Skeletal muscle tissue (tissue), 4 donors: ENCODE results near the gene TPPP2. TPM values are rescaled to one million over a fixed set of nuclear protein-coding genes. Genes with fewer than 3 reads are reported as not detected.

Experiments used
- H3K27ac ChIP-seq: one replicate; pipeline ENCODE4 v1.7.0; 2013; ENCODE audit warnings: mild to moderate bottlenecking, low read depth, low read length, inconsistent platforms
- H3K27me3 ChIP-seq, 3 donors: one replicate each; pipeline ENCODE4 v1.7.0; 2013; ENCODE audit warnings: low read length in 3 of 3; ENCODE audit not compliant: control insufficient read depth in 3 of 3, insufficient read depth in 3 of 3
- H3K36me3 ChIP-seq, 3 donors: one replicate each; pipeline ENCODE4 v1.7.0; 2013; ENCODE audit warnings: low read length in 3 of 3; ENCODE audit not compliant: control insufficient read depth in 3 of 3, insufficient read depth in 3 of 3
- H3K4me1 ChIP-seq, 3 donors: one replicate each; pipeline ENCODE4 v1.7.0; 2013; ENCODE audit warnings: low read length in 3 of 3, mild to moderate bottlenecking in 3 of 3; ENCODE audit not compliant: control insufficient read depth in 3 of 3, insufficient read depth in 3 of 3
- H3K4me3 ChIP-seq, 3 donors: one replicate each; pipeline ENCODE4 v1.7.0; 2013; ENCODE audit warnings: low read length in 3 of 3
- H3K9ac ChIP-seq, 3 donors: one replicate each; pipeline ENCODE4 v1.7.0; 2013; ENCODE audit warnings: low read length in 3 of 3, mild to moderate bottlenecking in 3 of 3, moderate library complexity in 2 of 3, low read depth in 1 of 3
- H3K9me3 ChIP-seq, 3 donors: one replicate each; pipeline ENCODE4 v1.7.0; 2013; ENCODE audit warnings: low read length in 3 of 3; ENCODE audit not compliant: control insufficient read depth in 3 of 3
- total RNA-seq: library from RNA; depleted of rRNA; stranded (reverse); fragments of >200 nt; gene quantifications from one replicate; pipeline ENCODE4 v1.2.3, GENCODE V29; 2014
- donor health status: Osteomylitis.

The TPPP2 gene
- total RNA-seq, 1 donor from 2014 or later, result not detected

GRCh38 chr14:21015312-21015711 lies 14.7 kb upstream of the TPPP2 start:
- Histone ChIP-seq H3K4me3 (peak overlapping the region in 2 of 3 donors; percentile 0 to 30), H3K9ac (peak overlapping the region in 1 of 3 donors; percentile 18), H3K27me3 (no peaks in the 10 kb centered on the region), H3K36me3 (peaks cover 36% of the 10 kb centered on the region in 3 donors), H3K27ac (peak overlapping the region; percentile 43), H3K4me1 (peaks cover 48 to 58% (median 48%) of the 10 kb centered on the region in 3 donors), H3K9me3 (no peaks in the 10 kb centered on the region)

GRCh38 chr14:21016413-21017190 lies 13.4 kb upstream of the TPPP2 start:
- peak overlapping the region in 1 of 3 donors; percentile 27 for H3K9ac ChIP-seq
- H3K4me3 ChIP-seq, result no peak overlapping the region
- H3K36me3 ChIP-seq, result peaks cover 48 to 49% (median 49%) of the 10 kb centered on the region in 3 donors
- peaks cover 60 to 71% (median 61%) of the 10 kb centered on the region in 3 donors for H3K4me1 ChIP-seq
- no peaks in the 10 kb centered on the region for H3K27me3 ChIP-seq
- H3K9me3 ChIP-seq, result no peaks in the 10 kb centered on the region
- no peak overlapping the region for H3K27ac ChIP-seq

- Histone ChIP-seq H3K4me3 (peak overlapping the region in 1 of 3 donors; percentile 10), H3K27me3 (no peaks in the 10 kb centered on the region), H3K27ac (peak overlapping the region; percentile 32), H3K4me1 (peaks cover 71 to 82% (median 71%) of the 10 kb centered on the region in 3 donors), H3K9ac (peak overlapping the region in 2 of 3 donors; percentile 15 to 42), H3K9me3 (no peaks in the 10 kb centered on the region), H3K36me3 (peaks cover 54 to 60% (median 59%) of the 10 kb centered on the region in 3 donors)
Measured at GRCh38 chr14:21017528-21018245, 12.3 kb upstream of the TPPP2 start.

GRCh38 chr14:21018286-21018685 lies 11.7 kb upstream of the TPPP2 start:
- Histone ChIP-seq H3K27me3 (no peaks in the 10 kb centered on the region), H3K9me3 (no peaks in the 10 kb centered on the region), H3K27ac (peak overlapping the region; percentile 32), H3K4me1 (peaks cover 76 to 88% (median 77%) of the 10 kb centered on the region in 3 donors), H3K4me3 (peak overlapping the region in 1 of 3 donors; percentile 10), H3K36me3 (peaks cover 59 to 65% (median 63%) of the 10 kb centered on the region in 3 donors), H3K9ac (peak overlapping the region in 2 of 3 donors; percentile 15 to 42)

GRCh38 chr14:21018781-21019180 lies 11.2 kb upstream of the TPPP2 start:
- H3K27me3 ChIP-seq, result no peaks in the 10 kb centered on the region
- H3K27ac ChIP-seq, result no peak overlapping the region
- peak overlapping the region in 1 of 3 donors; percentile 42 for H3K9ac ChIP-seq
- H3K4me1 ChIP-seq, result peaks cover 76 to 93% (median 82%) of the 10 kb centered on the region in 3 donors
- no peaks in the 10 kb centered on the region for H3K9me3 ChIP-seq
- peaks cover 59 to 65% (median 63%) of the 10 kb centered on the region in 3 donors for H3K36me3 ChIP-seq
- peak overlapping the region in 1 of 3 donors; percentile 21 for H3K4me3 ChIP-seq

GRCh38 chr14:21019366-21019765 lies 10.7 kb upstream of the TPPP2 start:
- Histone ChIP-seq H3K27me3 (no peaks in the 10 kb centered on the region), H3K9me3 (no peaks in the 10 kb centered on the region), H3K9ac (peak overlapping the region in 1 of 3 donors; percentile 42), H3K36me3 (peaks cover 59 to 66% (median 63%) of the 10 kb centered on the region in 3 donors), H3K4me3 (peak overlapping the region in 1 of 3 donors; percentile 33), H3K4me1 (peaks cover 79 to 94% (median 86%) of the 10 kb centered on the region in 3 donors), H3K27ac (no peak overlapping the region)

- H3K4me3 ChIP-seq, result no peak overlapping the region
- H3K27me3 ChIP-seq, result no peaks in the 10 kb centered on the region
- peaks cover 59 to 66% (median 63%) of the 10 kb centered on the region in 3 donors for H3K36me3 ChIP-seq
- H3K9me3 ChIP-seq, result no peaks in the 10 kb centered on the region
- peaks cover 69 to 82% (median 77%) of the 10 kb centered on the region in 3 donors for H3K4me1 ChIP-seq
- H3K27ac ChIP-seq, result peak overlapping the region; percentile 9
- H3K9ac ChIP-seq, result peak overlapping the region in 2 of 3 donors; percentile 43 to 45
Measured at GRCh38 chr14:21020977-21021545, 9.0 kb upstream of the TPPP2 start.

- H3K4me3 ChIP-seq, result peak overlapping the region; percentile 73 to 93 (median 88)
- no peaks in the 10 kb centered on the region for H3K27me3 ChIP-seq
- peaks cover 47 to 54% (median 51%) of the 10 kb centered on the region in 3 donors for H3K36me3 ChIP-seq
- H3K9me3 ChIP-seq, result no peaks in the 10 kb centered on the region
- H3K9ac ChIP-seq, result peak overlapping the region; percentile 91 to 98 (median 94)
- peaks cover 70 to 82% (median 77%) of the 10 kb centered on the region in 3 donors for H3K4me1 ChIP-seq
- H3K27ac ChIP-seq, result peak overlapping the region; percentile 98
Measured at GRCh38 chr14:21022686-21023085, 7.3 kb upstream of the TPPP2 start.

- Histone ChIP-seq H3K4me1 (peaks cover 66 to 81% (median 73%) of the 10 kb centered on the region in 3 donors), H3K4me3 (peak overlapping the region; percentile 73 to 93 (median 88)), H3K27me3 (no peaks in the 10 kb centered on the region), H3K36me3 (peaks cover 43 to 49% (median 46%) of the 10 kb centered on the region in 3 donors), H3K27ac (peak overlapping the region; percentile 98), H3K9me3 (no peaks in the 10 kb centered on the region), H3K9ac (peak overlapping the region; percentile 91 to 98 (median 94))
Measured at GRCh38 chr14:21023174-21023573, 6.8 kb upstream of the TPPP2 start.
